Activated naive CD8-positive, alpha-beta T cell treated with anti-CD3 and anti-CD28 coated beads for 36 hours (primary cell): ENCODE measurements around the gene SLC19A1. TPM values are rescaled to one million over a fixed set of nuclear protein-coding genes. Genes with fewer than 3 reads are reported as not detected.

Experiments used
- DNase-seq: peaks from one replicate; pipeline ENCODE4 v3.0.0; 2021
- H3K27ac Mint-ChIP-seq: one replicate; pipeline ENCODE4 v1.8.0; 2022; ENCODE audit warnings: mild to moderate bottlenecking, moderate library complexity, mixed read lengths
- H3K27me3 Mint-ChIP-seq: one replicate; pipeline ENCODE4 v1.8.0; 2022; ENCODE audit warnings: mild to moderate bottlenecking, mixed read lengths
- H3K36me3 Mint-ChIP-seq: one replicate; pipeline ENCODE4 v1.8.0; 2021; ENCODE audit warnings: mild to moderate bottlenecking, mixed read lengths
- H3K4me1 Mint-ChIP-seq: one replicate; pipeline ENCODE4 v1.8.0; 2021; ENCODE audit warnings: mixed read lengths
- H3K4me3 Mint-ChIP-seq: one replicate; pipeline ENCODE4 v1.8.0; 2022; ENCODE audit warnings: mild to moderate bottlenecking, moderate library complexity, mixed read lengths
- H3K9me3 Mint-ChIP-seq: one replicate; pipeline ENCODE4 v1.8.0; 2022; ENCODE audit warnings: mixed read lengths
- total RNA-seq, 2 experiments: library from RNA; stranded (reverse); gene quantifications; one replicate each; pipeline ENCODE4 v1.2.3, GENCODE V29; 2021

Gene SLC19A1
- total RNA-seq, 2 experiments from 2014 or later = 63.2 to 64.0 TPM

DNA sequence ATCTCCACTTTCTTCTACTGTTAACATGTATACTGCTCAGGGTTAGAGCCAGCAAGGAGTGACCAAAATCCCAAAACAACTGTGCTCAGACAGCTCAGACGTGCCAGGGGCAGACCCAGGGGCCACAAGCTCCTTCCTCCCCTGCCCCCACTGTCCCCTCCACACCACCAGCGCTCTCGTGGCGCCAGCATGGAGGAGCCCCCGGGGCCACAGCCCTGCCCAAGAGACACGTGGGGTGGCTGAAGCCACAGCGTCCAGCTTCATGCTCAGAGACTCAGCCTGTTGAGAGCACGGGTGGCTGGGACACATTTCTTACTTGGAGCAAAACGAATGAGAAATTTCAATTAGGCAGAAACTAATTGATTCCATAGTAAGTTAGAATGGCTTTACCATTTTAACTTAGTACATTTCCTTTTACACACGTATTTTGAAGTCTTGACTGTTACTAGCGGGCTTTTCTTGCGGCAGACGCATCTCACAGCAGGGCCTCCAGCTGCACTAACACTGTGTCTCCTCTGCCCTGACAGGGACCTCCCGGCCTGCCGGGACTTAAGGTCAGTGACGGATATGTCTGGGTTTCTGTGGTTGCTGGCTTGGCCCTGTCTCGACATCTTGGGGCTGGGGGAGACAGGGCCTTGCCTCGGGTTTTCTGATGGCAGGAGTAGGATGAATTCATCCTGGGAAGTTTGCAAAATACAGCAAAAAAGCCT, 54.2 kb downstream of the SLC19A1 start:
- no peaks in the 10 kb centered on the region for H3K27me3 Mint-ChIP-seq
- no peaks in the 10 kb centered on the region for H3K9me3 Mint-ChIP-seq
- H3K36me3 Mint-ChIP-seq = no peaks in the 10 kb centered on the region
- H3K27ac Mint-ChIP-seq = no peak overlapping the region
- peaks cover 3% of the 10 kb centered on the region for H3K4me1 Mint-ChIP-seq
- no peak for DNase-seq
- H3K4me3 Mint-ChIP-seq = no peak overlapping the region

DNA sequence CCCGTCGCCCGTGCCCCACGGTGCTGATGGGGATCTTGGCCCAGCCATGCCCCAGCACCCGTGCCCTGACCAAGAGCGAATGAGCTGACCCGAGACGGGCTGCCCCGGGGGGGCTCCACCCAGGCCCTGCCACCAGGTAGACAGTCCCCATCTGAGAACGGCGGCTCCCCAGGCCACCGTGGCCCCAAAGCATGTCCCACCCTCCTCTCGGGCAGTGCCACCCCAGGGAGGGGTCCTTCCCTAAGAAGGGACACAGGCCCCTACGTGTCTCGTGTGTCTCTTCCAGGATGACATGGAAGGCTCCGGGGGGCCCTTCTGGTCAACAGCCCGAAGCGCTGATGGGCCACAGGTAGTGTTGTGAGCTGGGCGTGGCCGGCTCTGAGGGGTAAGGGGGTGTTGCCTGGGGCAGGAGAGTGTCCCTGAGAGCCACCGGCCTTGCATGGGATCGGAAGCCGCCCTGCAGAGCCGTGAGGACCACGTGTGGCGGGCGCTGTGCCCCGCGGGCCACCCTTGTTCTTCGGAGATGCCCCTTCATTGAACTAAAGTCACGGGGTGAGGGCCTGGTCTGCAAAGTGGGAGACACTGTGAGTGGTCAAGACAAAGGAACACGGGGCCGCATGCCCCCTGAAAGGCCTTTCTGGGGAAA, 55.0 kb downstream of the SLC19A1 start:
- no peaks in the 10 kb centered on the region for H3K9me3 Mint-ChIP-seq
- DNase-seq = no peak
- H3K4me1 Mint-ChIP-seq = peaks cover 8% of the 10 kb centered on the region
- no peaks in the 10 kb centered on the region for H3K36me3 Mint-ChIP-seq
- H3K27ac Mint-ChIP-seq = no peak overlapping the region
- no peaks in the 10 kb centered on the region for H3K27me3 Mint-ChIP-seq
- no peak overlapping the region for H3K4me3 Mint-ChIP-seq

DNA sequence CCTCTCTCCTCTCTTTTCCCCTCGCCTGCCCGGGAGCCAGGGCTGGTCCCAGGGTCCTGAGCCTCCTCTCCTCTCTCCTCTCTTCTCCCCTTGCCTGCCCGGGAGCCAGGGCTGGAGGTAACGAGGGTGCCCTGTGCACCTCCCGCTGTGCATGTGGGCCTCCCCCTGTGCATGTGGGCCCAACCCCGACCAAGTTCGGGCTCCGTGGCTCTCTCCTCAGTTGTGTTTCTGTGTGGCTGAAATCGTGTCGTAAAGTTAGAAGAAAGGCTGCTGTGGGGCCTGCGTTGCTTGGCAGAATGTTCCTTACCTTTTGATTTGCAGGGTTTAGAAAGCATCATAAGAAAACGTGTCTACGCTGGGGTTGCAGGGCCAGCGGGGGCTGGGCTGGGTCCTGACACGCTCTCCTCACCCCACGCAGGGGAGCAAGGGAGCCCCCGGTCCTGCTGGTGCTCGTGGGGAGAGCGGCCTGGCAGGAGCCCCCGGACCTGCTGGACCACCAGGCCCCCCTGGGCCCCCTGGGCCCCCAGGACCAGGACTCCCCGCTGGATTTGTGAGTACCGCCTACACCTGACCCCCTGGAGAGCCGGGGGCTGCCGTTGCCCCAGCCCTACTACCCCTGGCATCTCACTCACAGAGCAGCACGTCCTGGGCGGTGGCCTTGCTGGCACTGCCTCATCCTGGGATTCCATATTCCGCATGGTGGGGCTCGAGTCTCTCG, 55.6 kb downstream of the SLC19A1 start:
- no peak overlapping the region for H3K27ac Mint-ChIP-seq
- H3K27me3 Mint-ChIP-seq = no peaks in the 10 kb centered on the region
- DNase-seq = no peak
- H3K36me3 Mint-ChIP-seq = no peaks in the 10 kb centered on the region
- no peaks in the 10 kb centered on the region for H3K9me3 Mint-ChIP-seq
- H3K4me1 Mint-ChIP-seq = peaks cover 8% of the 10 kb centered on the region
- H3K4me3 Mint-ChIP-seq = no peak overlapping the region

DNA sequence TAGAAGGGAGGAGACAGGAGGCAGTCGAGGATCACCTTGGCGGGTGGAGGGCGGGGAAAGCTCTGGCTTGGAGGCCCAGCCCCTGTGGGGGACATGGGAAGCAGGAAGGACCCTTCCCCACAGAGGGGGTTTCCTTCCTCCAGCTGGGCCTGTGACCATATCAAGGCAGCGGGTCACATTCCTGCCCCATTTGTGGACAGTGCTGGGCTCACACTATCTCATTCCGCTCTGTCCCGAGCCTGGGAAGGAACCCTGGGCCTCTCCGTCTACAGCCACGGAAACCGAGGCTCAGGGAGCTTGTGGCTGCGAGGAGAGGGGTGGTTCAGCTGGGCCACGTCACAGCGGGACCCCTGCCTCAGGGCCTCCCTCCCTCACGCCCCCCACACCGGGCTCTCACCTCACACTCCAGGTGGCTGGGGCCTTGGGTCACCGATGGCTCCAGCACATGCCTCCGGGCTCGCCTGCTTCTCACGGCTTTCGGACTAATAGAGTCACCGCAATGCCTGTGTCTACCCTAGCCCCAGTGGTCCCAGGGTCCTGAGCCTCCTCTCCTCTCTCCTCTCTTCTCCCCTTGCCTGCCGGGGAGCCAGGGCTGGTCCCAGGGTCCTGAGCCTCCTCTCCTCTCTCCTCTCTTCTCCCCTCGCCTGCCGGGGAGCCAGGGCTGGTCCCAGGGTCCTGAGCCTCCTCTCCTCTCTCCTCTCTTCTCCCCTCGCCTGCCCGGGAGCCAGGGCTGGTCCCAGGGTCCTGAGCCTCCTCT, 56.4 kb downstream of the SLC19A1 start:
- H3K27ac Mint-ChIP-seq = no peak overlapping the region
- DNase-seq = no peak
- no peaks in the 10 kb centered on the region for H3K9me3 Mint-ChIP-seq
- H3K27me3 Mint-ChIP-seq = no peaks in the 10 kb centered on the region
- H3K4me3 Mint-ChIP-seq = no peak overlapping the region
- H3K4me1 Mint-ChIP-seq = peaks cover 8% of the 10 kb centered on the region
- H3K36me3 Mint-ChIP-seq = no peaks in the 10 kb centered on the region

DNA sequence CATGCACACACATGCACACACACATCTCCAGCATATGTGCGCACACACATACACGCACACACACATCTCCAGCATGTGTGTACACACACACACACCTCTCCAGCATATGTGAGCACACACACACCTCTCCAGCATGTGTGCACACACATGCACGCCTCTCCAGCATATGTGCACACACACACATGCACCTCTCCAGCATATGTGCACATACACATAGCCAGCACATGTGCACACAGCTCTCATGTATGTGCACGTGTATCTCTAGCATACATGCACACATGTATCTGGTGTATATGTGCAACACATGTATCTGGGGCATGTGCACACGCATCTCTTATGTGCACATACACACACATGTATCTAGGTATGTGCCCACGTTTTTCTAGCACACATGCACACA, 57.9 kb downstream of the SLC19A1 start:
- Mint-ChIP-seq H3K4me3 (no peak overlapping the region), H3K27ac (no peak overlapping the region)

DNA sequence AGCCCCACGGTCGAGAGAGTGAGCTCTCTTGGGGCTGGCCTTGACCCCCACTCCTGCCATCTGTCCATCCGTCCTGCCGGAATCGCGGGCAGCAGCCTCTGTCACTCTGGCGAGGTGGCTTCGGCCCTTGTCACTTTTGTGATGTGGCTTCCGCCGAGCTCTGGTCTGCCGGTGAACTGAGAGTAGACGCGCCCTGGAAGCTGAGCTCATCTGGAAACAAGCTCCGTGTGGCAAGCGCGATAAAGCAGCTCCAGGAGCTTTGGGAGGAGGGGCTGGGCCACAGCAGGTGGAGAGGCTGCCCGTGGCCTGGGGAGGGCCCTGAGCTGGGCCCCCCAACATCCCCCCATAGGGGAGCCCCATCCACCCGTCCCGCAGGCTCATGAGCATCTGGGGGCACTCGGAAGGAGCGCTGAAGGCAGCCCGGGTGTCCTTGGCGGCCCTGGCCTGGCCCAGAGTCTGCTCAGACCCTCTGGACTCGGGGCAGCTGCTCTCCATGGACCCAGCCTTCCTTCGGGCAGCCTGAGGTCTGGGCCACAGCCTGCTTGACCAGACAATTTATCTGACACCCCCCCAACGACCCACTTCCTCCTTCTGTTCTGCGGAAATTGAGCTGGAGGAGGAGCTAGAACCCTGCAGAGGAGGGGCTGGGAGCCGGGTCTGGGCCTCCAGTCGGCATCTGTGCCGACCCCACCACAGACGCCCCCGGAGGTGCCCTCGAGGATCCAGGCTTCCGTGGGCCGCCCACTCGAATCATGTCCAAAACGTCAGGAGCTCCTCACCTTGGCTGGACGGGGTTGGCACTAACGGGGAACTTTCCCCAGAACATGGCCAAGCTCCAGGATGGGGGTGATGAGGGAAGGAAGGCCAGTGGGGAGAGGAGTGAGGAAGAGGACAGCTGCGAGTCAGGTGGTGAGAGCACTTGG, 59.1 kb downstream of the SLC19A1 start:
- H3K9me3 Mint-ChIP-seq = no peaks in the 10 kb centered on the region
- peak overlapping the region; percentile 60 for H3K4me3 Mint-ChIP-seq
- H3K4me1 Mint-ChIP-seq = peaks cover 22% of the 10 kb centered on the region
- peak overlapping the region; percentile 84 for H3K27ac Mint-ChIP-seq
- no peaks in the 10 kb centered on the region for H3K27me3 Mint-ChIP-seq
- H3K36me3 Mint-ChIP-seq = no peaks in the 10 kb centered on the region
- DNase-seq = peak; percentile 51

More for the DNA sequence above, 57.9 kb downstream of the SLC19A1 start:
- no peaks in the 10 kb centered on the region for H3K9me3 Mint-ChIP-seq
- no peaks in the 10 kb centered on the region for H3K27me3 Mint-ChIP-seq
- no peaks in the 10 kb centered on the region for H3K36me3 Mint-ChIP-seq
- H3K4me1 Mint-ChIP-seq = peaks cover 11% of the 10 kb centered on the region
- no peak for DNase-seq

DNA sequence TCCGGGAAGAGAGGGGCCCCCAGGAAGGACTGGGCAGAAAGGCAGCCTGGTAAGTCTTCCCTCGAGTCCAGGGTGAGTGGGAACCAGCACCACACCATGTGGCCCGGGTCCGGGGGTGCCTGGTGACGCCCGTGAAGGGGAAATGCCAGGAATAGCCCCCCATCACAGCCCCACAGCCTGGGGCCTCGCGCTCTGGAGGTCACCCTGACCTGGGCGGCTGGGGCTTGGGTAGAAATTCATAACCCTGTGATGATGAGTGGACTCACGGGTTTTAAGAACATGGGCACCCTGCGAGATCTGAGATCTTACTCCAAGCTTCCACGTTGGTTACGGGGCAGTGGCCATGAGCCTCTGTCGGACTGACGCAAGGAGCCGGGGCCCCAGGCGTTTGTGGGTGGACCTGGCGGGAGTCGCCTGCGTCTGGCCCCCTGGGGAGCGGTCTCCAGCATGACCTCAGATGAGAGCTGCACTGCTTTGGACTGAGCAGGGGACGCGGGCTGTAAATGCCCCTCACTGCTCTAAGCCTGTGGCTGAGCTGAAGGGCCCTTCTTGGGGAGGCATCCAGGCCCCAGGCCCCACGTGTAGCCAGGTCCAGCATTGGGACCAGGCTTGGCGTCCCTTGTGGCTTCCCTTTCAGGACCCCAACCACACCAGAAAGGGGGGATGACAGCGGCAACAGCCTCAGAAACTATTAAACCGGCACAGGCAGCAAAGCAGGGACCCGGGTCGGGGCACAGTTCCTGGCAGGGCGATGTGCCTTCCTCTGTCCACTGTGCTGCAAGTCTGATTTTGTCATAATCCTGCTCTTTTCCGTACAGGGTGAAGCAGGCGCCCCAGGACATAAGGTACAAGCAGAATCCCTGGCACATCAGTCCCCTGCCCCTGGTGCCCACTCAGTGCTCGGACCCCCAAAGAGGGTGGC, 60.0 kb downstream of the SLC19A1 start:
- Mint-ChIP-seq H3K36me3 (no peaks in the 10 kb centered on the region), H3K4me1 (peaks cover 25% of the 10 kb centered on the region), H3K9me3 (no peaks in the 10 kb centered on the region), H3K27ac (peak overlapping the region; percentile 84), H3K4me3 (peak overlapping the region; percentile 60), H3K27me3 (no peaks in the 10 kb centered on the region)
- DNase-seq = no peak

DNA sequence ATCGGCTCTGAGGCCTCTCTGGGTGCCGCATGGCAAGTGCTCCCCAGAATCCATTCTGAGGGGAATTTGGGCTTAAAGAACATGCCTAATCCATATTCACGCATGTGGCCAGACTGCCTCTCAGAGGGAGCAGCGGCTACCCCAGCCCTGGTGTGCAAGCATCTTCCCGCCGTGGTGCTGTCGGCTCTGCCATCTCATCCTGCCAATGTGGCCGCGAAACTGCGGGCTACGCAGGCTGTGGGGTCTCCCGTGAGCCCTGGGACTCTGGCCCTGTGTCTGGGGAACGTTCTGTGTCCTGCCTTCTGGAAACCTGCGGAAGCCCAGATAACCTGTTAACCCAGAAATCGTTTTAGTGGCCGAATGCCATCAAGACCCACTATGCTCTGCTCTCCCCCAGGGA, 60.7 kb downstream of the SLC19A1 start:
- Mint-ChIP-seq H3K9me3 (no peaks in the 10 kb centered on the region), H3K27ac (no peak overlapping the region), H3K27me3 (no peaks in the 10 kb centered on the region), H3K4me1 (peaks cover 25% of the 10 kb centered on the region), H3K36me3 (no peaks in the 10 kb centered on the region), H3K4me3 (no peak overlapping the region)
- no peak for DNase-seq

DNA sequence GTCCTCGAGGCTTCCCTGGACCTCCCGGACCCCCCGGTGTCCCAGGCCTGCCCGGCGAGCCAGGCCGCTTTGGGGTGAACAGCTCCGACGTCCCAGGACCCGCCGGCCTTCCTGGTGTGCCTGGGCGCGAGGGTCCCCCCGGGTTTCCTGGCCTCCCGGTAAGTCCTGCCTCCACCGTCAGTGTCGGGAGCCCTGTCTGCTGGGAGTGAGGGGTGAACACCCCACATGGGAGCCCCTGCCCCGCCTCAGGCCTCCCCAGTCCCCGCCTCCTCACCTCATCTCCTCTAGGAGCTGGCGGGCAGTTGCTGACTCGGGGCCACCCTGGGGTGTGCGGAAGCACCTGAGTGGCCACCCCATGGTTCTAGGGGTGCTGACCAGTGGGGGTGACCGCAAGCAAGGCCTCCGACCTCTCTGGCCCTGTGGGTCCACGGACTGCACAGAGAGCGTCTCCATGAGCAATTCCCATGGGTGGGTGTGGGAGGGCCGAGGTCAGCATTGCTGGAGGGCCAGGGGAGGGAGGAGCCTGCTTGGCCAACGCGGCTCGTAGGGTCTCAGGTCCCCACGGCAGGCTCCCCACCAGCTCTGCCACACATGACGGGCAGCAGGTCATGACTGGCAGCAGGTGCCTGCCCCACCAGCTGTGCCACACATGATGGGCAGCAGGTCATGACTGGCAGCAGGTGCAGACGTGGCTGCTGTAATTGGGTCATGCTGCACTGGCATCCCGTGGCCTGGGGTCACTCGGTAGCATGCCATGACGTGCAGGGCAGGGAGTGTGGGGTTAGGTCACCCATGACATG, 61.3 kb downstream of the SLC19A1 start:
- Mint-ChIP-seq H3K27ac (no peak overlapping the region), H3K27me3 (no peaks in the 10 kb centered on the region), H3K36me3 (no peaks in the 10 kb centered on the region), H3K9me3 (no peaks in the 10 kb centered on the region), H3K4me3 (no peak overlapping the region), H3K4me1 (peaks cover 25% of the 10 kb centered on the region)
- DNase-seq = no peak

DNA sequence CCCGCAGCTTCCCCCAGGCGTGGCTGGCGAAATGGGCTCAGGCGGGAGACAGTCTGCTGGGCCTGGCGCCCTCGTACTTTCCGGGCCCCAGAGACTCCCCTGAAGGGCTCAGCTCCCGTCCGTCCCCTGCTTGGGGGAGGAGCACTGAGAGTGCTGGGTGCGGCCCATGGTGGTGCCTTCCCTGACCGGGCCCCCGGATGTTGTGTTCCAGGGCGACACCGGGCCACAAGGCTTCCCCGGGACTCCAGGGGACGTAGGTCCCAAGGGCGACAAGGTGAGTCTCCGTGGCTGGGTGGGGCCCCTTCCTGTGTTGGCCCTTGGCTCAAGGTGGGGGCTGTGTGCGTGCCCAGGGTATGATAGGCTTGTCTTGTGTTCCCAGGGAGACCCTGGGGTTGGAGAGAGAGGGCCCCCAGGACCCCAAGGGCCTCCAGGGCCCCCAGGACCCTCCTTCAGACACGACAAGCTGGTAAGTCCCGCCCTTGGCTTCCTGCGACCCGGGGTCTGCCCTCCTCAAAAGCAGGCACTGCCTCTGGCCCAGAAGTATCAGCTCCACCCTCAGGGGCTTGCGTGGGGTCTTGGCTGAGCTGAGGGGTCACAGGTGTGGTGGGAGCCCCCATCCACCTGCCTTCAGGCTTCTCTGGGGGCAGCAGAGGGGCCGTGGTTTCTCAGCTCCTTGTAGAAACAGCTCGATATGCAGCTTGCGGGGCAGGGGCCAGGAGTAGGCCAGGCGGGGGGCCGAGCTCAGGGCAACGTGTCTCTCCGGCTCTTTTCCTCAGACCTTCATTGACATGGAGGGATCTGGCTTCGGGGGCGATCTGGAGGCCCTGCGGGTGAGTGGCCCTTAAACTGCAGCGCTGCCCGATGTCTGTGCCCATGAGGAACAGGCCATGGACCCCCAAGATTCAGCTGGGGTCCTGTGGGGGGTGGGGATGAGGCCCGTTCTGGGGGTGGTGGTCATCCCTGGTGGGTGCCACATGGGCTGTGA, 62.3 kb downstream of the SLC19A1 start:
- DNase-seq = peak; percentile 40
- peaks cover 25% of the 10 kb centered on the region for H3K4me1 Mint-ChIP-seq
- no peaks in the 10 kb centered on the region for H3K9me3 Mint-ChIP-seq
- no peaks in the 10 kb centered on the region for H3K27me3 Mint-ChIP-seq
- H3K27ac Mint-ChIP-seq = peak overlapping the region; percentile 93
- peak overlapping the region; percentile 66 for H3K4me3 Mint-ChIP-seq
- no peaks in the 10 kb centered on the region for H3K36me3 Mint-ChIP-seq

DNA sequence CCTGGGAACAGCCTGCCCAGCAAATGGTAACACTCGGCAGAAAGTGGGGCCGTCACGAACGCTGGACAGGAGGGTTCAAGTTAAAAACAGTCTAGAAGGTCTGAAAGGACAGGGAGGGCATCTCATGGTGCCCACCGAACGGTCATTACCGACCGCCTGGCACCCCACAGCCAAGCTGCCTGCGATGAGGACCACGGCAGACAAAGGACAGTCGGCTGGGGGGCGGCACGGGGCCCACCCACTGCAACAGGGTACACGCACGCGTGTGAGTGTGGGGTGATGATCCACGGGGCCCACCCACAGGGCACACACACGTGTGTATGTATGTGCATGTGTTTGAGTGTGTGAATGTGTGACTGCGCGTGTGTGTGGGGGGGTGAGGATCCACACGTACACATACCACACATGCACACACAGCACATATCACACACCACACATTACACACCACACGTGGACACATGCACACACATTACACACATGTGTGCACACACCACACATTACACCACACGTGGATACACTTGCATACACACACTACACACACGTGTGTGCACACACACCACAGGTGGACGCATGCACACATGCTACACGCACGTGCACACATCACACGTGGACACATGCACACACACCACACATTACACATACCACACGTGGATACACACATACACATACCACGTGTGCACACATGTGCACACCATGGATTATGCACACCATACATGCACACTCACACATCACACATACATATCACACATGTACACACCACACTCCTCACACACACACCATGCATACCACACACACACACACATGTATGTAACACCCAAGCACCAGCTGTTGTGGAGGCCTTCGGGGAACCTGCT, 63.2 kb downstream of the SLC19A1 start:
- Mint-ChIP-seq H3K4me1 (peaks cover 25% of the 10 kb centered on the region), H3K27me3 (no peaks in the 10 kb centered on the region), H3K36me3 (no peaks in the 10 kb centered on the region), H3K4me3 (peak overlapping the region; percentile 74), H3K9me3 (no peaks in the 10 kb centered on the region), H3K27ac (peak overlapping the region; percentile 93)
- no peak for DNase-seq
